GM23338 (cell line): Measurements from ENCODE around the gene KCNT1. TPM values are rescaled to one million over a fixed set of nuclear protein-coding genes. Genes with fewer than 3 reads are reported as not detected.

Experiments used
- ATAC-seq: fragments of 200-7000 bp; cut with Tn5 transposase; 3 replicates; pipeline ENCODE4 v1.9.1; 2020
- DNase-seq: peaks from one replicate; pipeline ENCODE4 v3.0.0-alpha.2; 2015; ENCODE audit warnings: low spot score
- H2AFZ ChIP-seq: fragments of 200-600 bp; sonication (generic); 2 replicates; pipeline ENCODE4 v1.8.0; 2016; ENCODE audit warnings: antibody characterized with exemption, mild to moderate bottlenecking, moderate library complexity
- H3F3A ChIP-seq: fragments of 200-600 bp; sonication (generic); replicated peaks from 2 replicates; pipeline ENCODE4 v1.8.0; 2017; ENCODE audit warnings: antibody characterized with exemption, mixed run types, low read depth
- H3K27ac ChIP-seq: fragments of 200-600 bp; sonication (generic); 2 replicates; pipeline ENCODE4 v1.6.1; 2016; ENCODE audit warnings: low read depth
- H3K27me3 ChIP-seq: fragments of 200-600 bp; sonication (generic); 2 replicates; pipeline ENCODE4 v1.8.0; 2016; ENCODE audit warnings: mild to moderate bottlenecking, mixed run types, moderate library complexity; ENCODE audit not compliant: insufficient read depth
- H3K36me3 ChIP-seq: fragments of 200-600 bp; sonication (generic); 2 replicates; pipeline ENCODE4 v1.8.0; 2016; ENCODE audit warnings: mild to moderate bottlenecking; ENCODE audit not compliant: insufficient read depth
- H3K4me1 ChIP-seq: fragments of 200-600 bp; sonication (generic); 2 replicates; pipeline ENCODE4 v1.8.0; 2016; ENCODE audit warnings: mild to moderate bottlenecking, moderate library complexity; ENCODE audit not compliant: insufficient read depth
- H3K4me2 ChIP-seq: fragments of 200-600 bp; sonication (generic); 2 replicates; pipeline ENCODE4 v1.7.1; 2017; ENCODE audit warnings: mixed run types
- H3K4me3 ChIP-seq: fragments of 200-600 bp; sonication (generic); 2 replicates; pipeline ENCODE4 v1.6.1; 2016; ENCODE audit warnings: mixed run types
- H3K79me2 ChIP-seq: fragments of 200-600 bp; sonication (generic); replicated peaks from 2 replicates; pipeline ENCODE4 v1.8.0; 2017; ENCODE audit warnings: mild to moderate bottlenecking; ENCODE audit not compliant: insufficient read depth
- H3K9me2 ChIP-seq: fragments of 200-600 bp; sonication (generic); 2 replicates; pipeline ENCODE4 v1.8.0; 2017; ENCODE audit not compliant: insufficient read depth
- H4K20me1 ChIP-seq: fragments of 200-600 bp; sonication (generic); replicated peaks from 2 replicates; pipeline ENCODE4 v1.8.0; 2017; ENCODE audit warnings: mild to moderate bottlenecking; ENCODE audit not compliant: insufficient read depth
- H3K27ac Mint-ChIP-seq: 2 replicates; pipeline ENCODE4 v1.8.0; 2020; ENCODE audit warnings: inconsistent platforms, mild to moderate bottlenecking, moderate library complexity, mixed read lengths
- H3K27me3 Mint-ChIP-seq: 3 replicates; pipeline ENCODE4 v1.8.0; 2022; ENCODE audit warnings: low read depth, mild to moderate bottlenecking, moderate library complexity, mixed read lengths, inconsistent platforms; ENCODE audit not compliant: insufficient read depth, poor library complexity
- H3K36me3 Mint-ChIP-seq: 3 replicates; pipeline ENCODE4 v1.8.0; 2021; ENCODE audit warnings: low read depth, mild to moderate bottlenecking, inconsistent platforms, moderate library complexity, mixed read lengths
- H3K4me1 Mint-ChIP-seq: 3 replicates; pipeline ENCODE4 v1.8.0; 2020; ENCODE audit warnings: mild to moderate bottlenecking, inconsistent platforms, mixed read lengths
- H3K4me3 Mint-ChIP-seq: 3 replicates; pipeline ENCODE4 v1.8.0; 2021; ENCODE audit warnings: moderate library complexity, mild to moderate bottlenecking, inconsistent platforms, mixed read lengths
- H3K9me3 Mint-ChIP-seq: 3 replicates; pipeline ENCODE4 v1.8.0; 2020; ENCODE audit warnings: moderate library complexity, mild to moderate bottlenecking, inconsistent platforms, mixed read lengths
- CREB1 ChIP-seq: fragments of 250-450 bp; sonication (Bioruptor Pico); IDR thresholded peaks from 2 replicates; pipeline ENCODE4 v1.5.0; 2020; ENCODE audit warnings: low read depth, mild to moderate bottlenecking, moderate library complexity
- CTCF ChIP-seq, 2 experiments: fragments of 200-600 bp in 1 of 2; sonication (generic) in 1 of 2; conservative IDR thresholded peaks; 2 replicates each; pipeline versions ENCODE4 v1.5.1 to v1.6.1; 2016 to 2017; ENCODE audit warnings: antibody characterized with exemption in 2 of 2, low read depth in 2 of 2, mild to moderate bottlenecking in 2 of 2, moderate library complexity in 1 of 2
- ETS1 ChIP-seq: IDR thresholded peaks from 2 replicates; pipeline ENCODE4 v1.6.1; 2016; ENCODE audit warnings: antibody characterized with exemption
- EZH2 ChIP-seq: fragments of 200-600 bp; sonication (generic); IDR thresholded peaks from one replicate; pipeline ENCODE4 v1.8.0; 2017; ENCODE audit warnings: antibody characterized with exemption, mild to moderate bottlenecking, low read depth; ENCODE audit not compliant: unreplicated experiment
- EZH2phosphoT487 ChIP-seq: fragments of 200-600 bp; sonication (generic); IDR thresholded peaks from one replicate; pipeline ENCODE4 v1.8.1; 2018; ENCODE audit warnings: antibody characterized with exemption; ENCODE audit not compliant: unreplicated experiment
- NANOG ChIP-seq: IDR thresholded peaks from 2 replicates; pipeline ENCODE4 v1.6.1; 2016; ENCODE audit warnings: antibody characterized with exemption, borderline replicate concordance
- POLR2AphosphoS5 ChIP-seq: IDR thresholded peaks from 2 replicates; pipeline ENCODE4 v1.6.1; 2016; ENCODE audit warnings: antibody characterized with exemption, low read depth
- STAT1 ChIP-seq: IDR thresholded peaks from one replicate; pipeline ENCODE4 v1.6.1; 2016; ENCODE audit warnings: antibody characterized with exemption; ENCODE audit not compliant: unreplicated experiment
- ZNF114 ChIP-seq: fragments of 250-450 bp; sonication (Bioruptor Pico); IDR thresholded peaks from 2 replicates; pipeline ENCODE4 v1.5.0; 2020; ENCODE audit warnings: mild to moderate bottlenecking, moderate library complexity
- ZNF331 ChIP-seq: fragments of 250-450 bp; sonication (Bioruptor Pico); IDR thresholded peaks from 2 replicates; pipeline ENCODE4 v1.5.0; 2020; ENCODE audit warnings: low read depth, mild to moderate bottlenecking, moderate library complexity
- polyA plus RNA-seq: library from polyadenylated mRNA; unstranded; fragments of >200 nt; fragmentation: Nextera tagmentation; extraction: Ambion mirVana; gene quantifications from 2 replicates; pipeline ENCODE4 v1.2.1, GENCODE V29; 2016
- total RNA-seq: library from RNA; depleted of rRNA; stranded (reverse); fragments of >200 nt; shearing (Covaris generic); gene quantifications from 2 replicates; pipeline ENCODE4 v1.2.3, GENCODE V29; 2014
- TF ChIP-seq, protein P1 (sequence below): IDR thresholded peaks from one replicate; pipeline ENCODE4 v1.6.1; 2018; ENCODE audit warnings: antibody characterized with exemption; ENCODE audit not compliant: unreplicated experiment

KCNT1 gene
- total and polyA plus RNA-seq, 2 experiments from 2014 or later = 0.05 to 0.28 TPM

DNA sequence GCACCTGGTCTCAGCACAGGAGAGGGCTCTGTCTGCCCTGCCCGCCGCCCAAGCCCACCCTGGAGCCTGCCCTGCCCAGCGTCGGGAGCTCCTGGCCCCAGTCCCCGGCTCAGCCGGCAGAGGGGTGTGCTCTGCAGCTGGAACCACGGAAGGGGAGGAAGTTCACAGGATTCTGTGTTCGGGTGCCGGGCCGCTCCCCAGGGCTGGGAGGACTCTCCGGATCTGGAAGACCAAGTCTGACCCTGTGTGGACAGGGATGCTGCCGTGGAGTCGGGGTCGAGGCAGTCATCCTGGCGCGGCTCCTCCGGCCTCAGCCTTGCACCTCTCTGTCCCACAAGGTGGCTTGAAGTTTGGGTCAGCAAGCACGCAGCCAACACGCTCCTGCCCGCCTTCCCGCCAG, 78.6 kb downstream of the KCNT1 start:
- no peaks in the 10 kb centered on the region for H3F3A ChIP-seq
- ATAC-seq = no peak; the same call in 2 of the 3 replicates

DNA sequence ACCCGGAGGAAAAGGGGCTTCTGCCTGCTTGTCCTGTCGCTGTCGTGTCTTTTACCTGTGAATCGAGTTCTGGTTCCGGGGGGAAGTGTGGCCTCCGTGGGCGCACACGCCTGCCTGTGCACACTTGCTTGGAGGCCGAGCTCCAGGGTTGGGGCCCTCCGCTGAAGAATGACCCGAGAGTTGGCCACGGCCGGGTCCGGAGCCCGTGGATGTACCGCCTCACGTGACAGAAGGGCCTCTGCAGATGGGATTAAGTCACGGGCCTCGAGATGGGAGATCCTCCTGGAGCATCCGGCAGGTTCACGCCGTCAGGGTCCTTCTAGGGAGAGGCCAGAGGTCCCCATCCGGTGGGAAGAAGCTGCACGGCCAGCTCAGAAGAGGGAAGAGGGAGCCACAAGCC, 81.0 kb downstream of the KCNT1 start:
- no peaks in the 10 kb centered on the region for H3F3A ChIP-seq
- no peak overlapping the region for H3K4me2 ChIP-seq
- no peak overlapping the region for H3K4me3 ChIP-seq
- H3K4me1 ChIP-seq = no peaks in the 10 kb centered on the region
- Mint-ChIP-seq H3K36me3 (no peaks in the 10 kb centered on the region), H3K27me3 (peaks cover 5% of the 10 kb centered on the region), H3K9me3 (no peaks in the 10 kb centered on the region), H3K27ac (no peak overlapping the region), H3K4me1 (no peaks in the 10 kb centered on the region), H3K4me3 (no peak overlapping the region)
- no peak overlapping the region for H2AFZ ChIP-seq
- no peaks in the 10 kb centered on the region for H3K79me2 ChIP-seq
- H3K27ac ChIP-seq = no peak overlapping the region
- H4K20me1 ChIP-seq = no peaks in the 10 kb centered on the region
- DNase-seq (no peak), ATAC-seq (no peak)
- H3K36me3 ChIP-seq = no peaks in the 10 kb centered on the region
- no peaks in the 10 kb centered on the region for H3K9me2 ChIP-seq
- H3K27me3 ChIP-seq = no peaks in the 10 kb centered on the region
- TF ChIP-seq ETS1 = no peak
- no peak for TF ChIP-seq POLR2AphosphoS5
- TF ChIP-seq CTCF (conservative IDR thresholded peaks at IDR 0.05; ENCODE audit: low read depth in 2 of 2) = no peak
- TF ChIP-seq ZNF331 = no peak
- TF ChIP-seq CREB1 (CRISPR knock-in tag) = no peak
- no peak for TF ChIP-seq ZNF114 (CRISPR knock-in tag)
- no peak for TF ChIP-seq EZH2
- TF ChIP-seq, protein P1, sequence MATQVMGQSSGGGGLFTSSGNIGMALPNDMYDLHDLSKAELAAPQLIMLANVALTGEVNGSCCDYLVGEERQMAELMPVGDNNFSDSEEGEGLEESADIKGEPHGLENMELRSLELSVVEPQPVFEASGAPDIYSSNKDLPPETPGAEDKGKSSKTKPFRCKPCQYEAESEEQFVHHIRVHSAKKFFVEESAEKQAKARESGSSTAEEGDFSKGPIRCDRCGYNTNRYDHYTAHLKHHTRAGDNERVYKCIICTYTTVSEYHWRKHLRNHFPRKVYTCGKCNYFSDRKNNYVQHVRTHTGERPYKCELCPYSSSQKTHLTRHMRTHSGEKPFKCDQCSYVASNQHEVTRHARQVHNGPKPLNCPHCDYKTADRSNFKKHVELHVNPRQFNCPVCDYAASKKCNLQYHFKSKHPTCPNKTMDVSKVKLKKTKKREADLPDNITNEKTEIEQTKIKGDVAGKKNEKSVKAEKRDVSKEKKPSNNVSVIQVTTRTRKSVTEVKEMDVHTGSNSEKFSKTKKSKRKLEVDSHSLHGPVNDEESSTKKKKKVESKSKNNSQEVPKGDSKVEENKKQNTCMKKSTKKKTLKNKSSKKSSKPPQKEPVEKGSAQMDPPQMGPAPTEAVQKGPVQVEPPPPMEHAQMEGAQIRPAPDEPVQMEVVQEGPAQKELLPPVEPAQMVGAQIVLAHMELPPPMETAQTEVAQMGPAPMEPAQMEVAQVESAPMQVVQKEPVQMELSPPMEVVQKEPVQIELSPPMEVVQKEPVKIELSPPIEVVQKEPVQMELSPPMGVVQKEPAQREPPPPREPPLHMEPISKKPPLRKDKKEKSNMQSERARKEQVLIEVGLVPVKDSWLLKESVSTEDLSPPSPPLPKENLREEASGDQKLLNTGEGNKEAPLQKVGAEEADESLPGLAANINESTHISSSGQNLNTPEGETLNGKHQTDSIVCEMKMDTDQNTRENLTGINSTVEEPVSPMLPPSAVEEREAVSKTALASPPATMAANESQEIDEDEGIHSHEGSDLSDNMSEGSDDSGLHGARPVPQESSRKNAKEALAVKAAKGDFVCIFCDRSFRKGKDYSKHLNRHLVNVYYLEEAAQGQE = no peak
- TF ChIP-seq EZH2phosphoT487 = no peak
- TF ChIP-seq STAT1 = no peak
- TF ChIP-seq NANOG = no peak

More for the DNA sequence above, 78.6 kb downstream of the KCNT1 start:
- no peaks in the 10 kb centered on the region for H3K79me2 ChIP-seq
- no peaks in the 10 kb centered on the region for H4K20me1 ChIP-seq
- no peak overlapping the region for H3K4me3 Mint-ChIP-seq
- no peak overlapping the region for H3K27ac ChIP-seq
- H3K4me1 Mint-ChIP-seq = no peaks in the 10 kb centered on the region
- H3K27me3 Mint-ChIP-seq = peaks cover 7% of the 10 kb centered on the region
- H3K27me3 ChIP-seq = no peaks in the 10 kb centered on the region
- H3K36me3 Mint-ChIP-seq = no peaks in the 10 kb centered on the region
- H3K4me2 ChIP-seq = no peak overlapping the region
- no peak overlapping the region for H3K27ac Mint-ChIP-seq
- H2AFZ ChIP-seq = no peak overlapping the region
- DNase-seq = no peak
- no peak for TF ChIP-seq NANOG
- TF ChIP-seq POLR2AphosphoS5 = no peak
- H3K9me3 Mint-ChIP-seq = no peaks in the 10 kb centered on the region
- no peaks in the 10 kb centered on the region for H3K36me3 ChIP-seq
- no peaks in the 10 kb centered on the region for H3K4me1 ChIP-seq
- H3K9me2 ChIP-seq = no peaks in the 10 kb centered on the region
- no peak overlapping the region for H3K4me3 ChIP-seq
